ENCODE measurements around the gene TVP23A.
A peak's percentile ranks its signal among the peaks of the same experiment; 100 is the strongest.
"Not testable (repeated sequence)": the region's sequence is repeated elsewhere in the genome, so short reads cannot be mapped to it uniquely, and the experiment has no call there.

The TVP23A gene

GRCh38 chr16:10744370-10745030 is 74.1 kb downstream of the TVP23A start:
- DNase-seq (ENCODE audit: low read depth), result no peak

GRCh38 chr16:10743610-10744369 is 74.8 kb downstream of the TVP23A start, which contains the start of gene NUBP1:
Gene NUBP1 (plus strand): TSS chr16:10743842. CDS start chr16:10743864, 22 bp downstream.
- DNase-seq (ENCODE audit: low read depth), result peak; percentile 99

GRCh38 chr16:10743227-10743609 is 75.4 kb downstream of the TVP23A start:
- no peak for DNase-seq (ENCODE audit: low read depth)

GRCh38 chr16:10741844-10742243 is 76.8 kb downstream of the TVP23A start:
- no peak for DNase-seq (ENCODE audit: low read depth)

- not testable (repeated sequence) for DNase-seq (ENCODE audit: low read depth)
These were observed 77.3 kb downstream of the TVP23A start for GRCh38 chr16:10741249-10741648.

- no peak for DNase-seq (ENCODE audit: low read depth)
These were observed 77.8 kb downstream of the TVP23A start for GRCh38 chr16:10740845-10741208.

GRCh38 chr16:10740000-10740844 is 78.4 kb downstream of the TVP23A start:
- DNase-seq (ENCODE audit: low read depth), result no peak

GRCh38 chr16:10738231-10739077 is 80.1 kb downstream of the TVP23A start:
- DNase-seq (ENCODE audit: low read depth), result no peak

GRCh38 chr16:10737068-10737625 is 81.4 kb downstream of the TVP23A start:
- peak; percentile 50 for DNase-seq (ENCODE audit: low read depth)

GRCh38 chr16:10731790-10732189 is 86.8 kb downstream of the TVP23A start:
- DNase-seq (ENCODE audit: low read depth), result no peak

GRCh38 chr16:10729104-10730048 is 89.2 kb downstream of the TVP23A start:
- no peak for DNase-seq (ENCODE audit: low read depth)

- no peak for DNase-seq (ENCODE audit: low read depth)
These were observed 90.3 kb downstream of the TVP23A start for GRCh38 chr16:10728003-10728887.
